ENCODE data around the gene EPB41.

GRCh38 chr1:28950006-28950405 is 35.6 kb downstream of the EPB41 start:
- TF ChIP-seq, protein P1, sequence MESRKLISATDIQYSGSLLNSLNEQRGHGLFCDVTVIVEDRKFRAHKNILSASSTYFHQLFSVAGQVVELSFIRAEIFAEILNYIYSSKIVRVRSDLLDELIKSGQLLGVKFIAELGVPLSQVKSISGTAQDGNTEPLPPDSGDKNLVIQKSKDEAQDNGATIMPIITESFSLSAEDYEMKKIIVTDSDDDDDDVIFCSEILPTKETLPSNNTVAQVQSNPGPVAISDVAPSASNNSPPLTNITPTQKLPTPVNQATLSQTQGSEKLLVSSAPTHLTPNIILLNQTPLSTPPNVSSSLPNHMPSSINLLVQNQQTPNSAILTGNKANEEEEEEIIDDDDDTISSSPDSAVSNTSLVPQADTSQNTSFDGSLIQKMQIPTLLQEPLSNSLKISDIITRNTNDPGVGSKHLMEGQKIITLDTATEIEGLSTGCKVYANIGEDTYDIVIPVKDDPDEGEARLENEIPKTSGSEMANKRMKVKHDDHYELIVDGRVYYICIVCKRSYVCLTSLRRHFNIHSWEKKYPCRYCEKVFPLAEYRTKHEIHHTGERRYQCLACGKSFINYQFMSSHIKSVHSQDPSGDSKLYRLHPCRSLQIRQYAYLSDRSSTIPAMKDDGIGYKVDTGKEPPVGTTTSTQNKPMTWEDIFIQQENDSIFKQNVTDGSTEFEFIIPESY (IDR thresholded peaks at IDR 0.05; ENCODE audit: borderline replicate concordance, low read depth), result no peak
- no peak for TF ChIP-seq MAX (IDR thresholded peaks at IDR 0.05; ENCODE audit: low read depth)
- TF ChIP-seq, protein P2, sequence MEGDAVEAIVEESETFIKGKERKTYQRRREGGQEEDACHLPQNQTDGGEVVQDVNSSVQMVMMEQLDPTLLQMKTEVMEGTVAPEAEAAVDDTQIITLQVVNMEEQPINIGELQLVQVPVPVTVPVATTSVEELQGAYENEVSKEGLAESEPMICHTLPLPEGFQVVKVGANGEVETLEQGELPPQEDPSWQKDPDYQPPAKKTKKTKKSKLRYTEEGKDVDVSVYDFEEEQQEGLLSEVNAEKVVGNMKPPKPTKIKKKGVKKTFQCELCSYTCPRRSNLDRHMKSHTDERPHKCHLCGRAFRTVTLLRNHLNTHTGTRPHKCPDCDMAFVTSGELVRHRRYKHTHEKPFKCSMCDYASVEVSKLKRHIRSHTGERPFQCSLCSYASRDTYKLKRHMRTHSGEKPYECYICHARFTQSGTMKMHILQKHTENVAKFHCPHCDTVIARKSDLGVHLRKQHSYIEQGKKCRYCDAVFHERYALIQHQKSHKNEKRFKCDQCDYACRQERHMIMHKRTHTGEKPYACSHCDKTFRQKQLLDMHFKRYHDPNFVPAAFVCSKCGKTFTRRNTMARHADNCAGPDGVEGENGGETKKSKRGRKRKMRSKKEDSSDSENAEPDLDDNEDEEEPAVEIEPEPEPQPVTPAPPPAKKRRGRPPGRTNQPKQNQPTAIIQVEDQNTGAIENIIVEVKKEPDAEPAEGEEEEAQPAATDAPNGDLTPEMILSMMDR (IDR thresholded peaks at IDR 0.05), result no peak
- TF ChIP-seq SMC3 (IDR thresholded peaks at IDR 0.05; ENCODE audit: low read depth, low read length), result no peak
- TF ChIP-seq RXRA (IDR thresholded peaks at IDR 0.05; ENCODE audit: borderline replicate concordance, low read depth), result no peak

All from SK-N-SH (cell line).